Measurements from ENCODE around the gene TNFRSF12A.

Gene TNFRSF12A

DNA sequence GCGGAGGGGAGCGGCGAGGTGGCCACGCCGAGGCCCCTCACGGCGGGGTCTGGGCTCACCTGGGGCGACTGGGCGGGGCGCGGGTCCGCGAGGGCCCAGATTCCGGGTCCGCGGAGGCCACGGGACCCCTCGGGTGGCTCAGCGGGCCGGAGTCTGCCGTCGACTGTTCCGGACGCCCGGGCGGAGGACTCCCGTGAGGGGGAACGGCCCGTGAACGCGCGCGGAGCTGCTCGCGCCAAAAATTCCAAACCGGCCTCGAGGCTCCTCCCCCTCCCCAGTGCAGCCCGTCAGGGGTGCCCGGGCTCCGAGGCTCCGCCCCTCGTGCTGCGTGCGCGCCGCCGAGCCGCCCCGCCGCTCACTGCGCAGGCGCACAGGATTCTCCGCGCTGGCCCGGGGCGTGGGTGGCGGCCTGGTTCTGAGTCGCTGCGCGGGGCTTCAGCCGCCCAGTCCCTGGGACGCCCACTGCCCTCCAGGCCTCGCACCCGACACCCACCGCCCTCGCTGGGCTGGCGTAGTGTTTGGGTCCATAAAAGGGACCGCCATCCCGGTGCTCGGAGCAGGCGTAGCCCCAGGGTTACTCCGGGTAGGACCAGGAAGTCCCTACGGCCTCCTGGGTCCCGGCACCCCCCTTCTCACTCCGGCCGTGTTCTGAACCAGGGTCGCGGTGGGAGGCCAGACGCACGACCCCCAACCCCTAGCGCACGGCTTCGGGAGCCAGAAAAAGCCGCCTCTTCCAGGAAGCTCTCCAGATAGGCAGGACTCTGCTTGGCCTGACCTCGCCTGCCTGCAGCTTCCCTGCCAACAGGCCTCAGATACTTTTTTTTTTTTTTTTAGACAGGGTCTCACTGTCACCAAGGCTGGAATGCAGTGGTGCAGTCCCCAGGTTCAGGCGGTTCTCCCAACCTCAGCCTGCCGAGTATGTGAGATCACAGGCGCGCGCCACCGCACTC, 39.7 kb upstream of the TNFRSF12A start, which contains the start of gene PKMYT1:
TSS of gene PKMYT1 (minus strand) at position 220 of the 950 bp plus-strand sequence. CDS start 789 bp downstream, outside the sequence.
- no peaks in the 10 kb centered on the region for H3K9me3 Mint-ChIP-seq
- peaks cover 24% of the 10 kb centered on the region for H3K36me3 Mint-ChIP-seq (ENCODE audit: low read depth)
- peak within 1 kb of the TSS; percentile 86 for H3K27ac Mint-ChIP-seq
- peak within 1 kb of the TSS; percentile 88 for H3K4me3 Mint-ChIP-seq
- no peaks in the 10 kb centered on the region for H3K27me3 Mint-ChIP-seq
- peaks cover 27% of the 10 kb centered on the region for H3K4me1 Mint-ChIP-seq (ENCODE audit: low read depth)

DNA sequence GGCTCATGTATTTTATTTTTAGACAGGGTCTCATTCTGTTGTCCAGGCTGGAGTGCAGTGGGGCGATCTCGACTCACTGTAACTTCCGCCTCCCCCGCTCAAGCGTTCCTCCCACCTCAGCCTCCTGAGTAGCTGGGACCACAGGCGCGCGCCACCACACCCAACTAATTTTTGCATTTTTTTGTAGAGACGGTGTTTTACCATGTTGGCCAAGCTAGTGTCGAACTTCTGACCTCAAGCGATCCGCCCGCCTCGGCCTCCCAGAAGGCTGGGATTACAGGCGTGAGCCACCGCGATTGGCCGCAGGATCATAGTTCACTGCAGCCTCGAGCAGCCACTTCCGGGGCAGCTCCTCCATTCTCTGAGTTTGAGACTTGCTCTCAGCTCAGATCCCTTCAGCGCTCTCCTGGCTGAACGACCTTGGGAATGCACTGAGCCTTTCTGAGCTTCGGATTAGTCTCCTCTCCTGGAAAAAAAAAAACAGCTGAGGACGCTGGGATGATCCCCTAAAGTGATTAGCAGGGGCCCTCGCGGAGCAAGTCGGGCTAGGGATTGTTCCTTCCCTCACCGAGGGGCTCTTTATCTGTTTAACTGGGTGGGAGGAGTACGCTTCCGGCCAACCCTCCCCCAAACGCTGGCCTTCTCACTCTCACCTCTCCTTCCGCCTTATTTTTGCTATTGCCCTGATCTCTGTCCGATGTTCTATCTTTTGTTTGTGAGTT, 38.8 kb upstream of the TNFRSF12A start:
- Mint-ChIP-seq H3K27me3 (no peaks in the 10 kb centered on the region), H3K27ac (peak overlapping the region; percentile 86), H3K4me1 (ENCODE audit: low read depth) (peaks cover 27% of the 10 kb centered on the region), H3K36me3 (ENCODE audit: low read depth) (peaks cover 19% of the 10 kb centered on the region), H3K9me3 (no peaks in the 10 kb centered on the region), H3K4me3 (peak overlapping the region; percentile 88)

DNA sequence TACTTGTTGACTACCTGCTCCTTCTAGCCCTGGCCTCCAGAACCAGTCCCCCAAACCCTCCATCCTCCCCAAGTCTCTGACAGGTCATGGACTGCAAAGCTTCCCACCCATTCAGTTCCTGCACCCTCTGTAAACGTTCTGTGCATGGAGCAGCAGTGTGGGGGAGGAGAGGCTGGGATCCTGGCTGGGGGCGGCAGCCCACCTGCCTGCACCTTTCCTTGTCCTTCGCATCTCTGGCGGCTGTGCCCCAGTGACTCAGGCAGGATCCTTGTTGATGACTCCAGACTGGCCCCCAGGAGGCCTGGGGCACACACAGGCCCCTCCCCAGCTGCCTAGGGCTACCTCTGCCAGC, 38.3 kb upstream of the TNFRSF12A start:
- Mint-ChIP-seq H3K9me3 (no peaks in the 10 kb centered on the region), H3K36me3 (ENCODE audit: low read depth) (peaks cover 17% of the 10 kb centered on the region), H3K4me1 (ENCODE audit: low read depth) (peaks cover 27% of the 10 kb centered on the region), H3K4me3 (peak overlapping the region; percentile 88), H3K27ac (peak overlapping the region; percentile 79), H3K27me3 (no peaks in the 10 kb centered on the region)

DNA sequence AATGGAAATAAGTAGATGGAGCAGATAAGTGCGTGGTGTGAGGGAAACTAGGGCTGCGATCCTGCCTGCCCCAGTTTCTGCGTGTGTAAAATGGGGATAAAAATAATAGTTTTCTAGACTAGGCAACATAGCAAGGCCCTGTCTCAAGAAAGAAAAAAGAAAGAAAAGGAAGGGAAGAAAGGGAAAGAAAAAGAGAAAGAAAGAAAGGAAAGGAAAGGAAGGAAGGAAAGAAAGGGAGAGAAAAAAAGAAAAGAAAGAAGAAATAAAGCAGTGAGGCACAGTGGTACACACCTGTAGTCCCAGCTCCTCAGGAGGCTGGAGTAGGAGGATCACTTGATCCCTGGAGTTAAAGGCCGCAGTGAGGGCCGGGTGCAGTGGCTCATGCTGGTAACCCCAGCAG, 37.8 kb upstream of the TNFRSF12A start:
- no peak overlapping the region for H3K4me3 Mint-ChIP-seq
- H3K27ac Mint-ChIP-seq = peak overlapping the region; percentile 58
- peaks cover 27% of the 10 kb centered on the region for H3K4me1 Mint-ChIP-seq (ENCODE audit: low read depth)
- peaks cover 12% of the 10 kb centered on the region for H3K36me3 Mint-ChIP-seq (ENCODE audit: low read depth)
- H3K9me3 Mint-ChIP-seq = no peaks in the 10 kb centered on the region
- no peaks in the 10 kb centered on the region for H3K27me3 Mint-ChIP-seq

DNA sequence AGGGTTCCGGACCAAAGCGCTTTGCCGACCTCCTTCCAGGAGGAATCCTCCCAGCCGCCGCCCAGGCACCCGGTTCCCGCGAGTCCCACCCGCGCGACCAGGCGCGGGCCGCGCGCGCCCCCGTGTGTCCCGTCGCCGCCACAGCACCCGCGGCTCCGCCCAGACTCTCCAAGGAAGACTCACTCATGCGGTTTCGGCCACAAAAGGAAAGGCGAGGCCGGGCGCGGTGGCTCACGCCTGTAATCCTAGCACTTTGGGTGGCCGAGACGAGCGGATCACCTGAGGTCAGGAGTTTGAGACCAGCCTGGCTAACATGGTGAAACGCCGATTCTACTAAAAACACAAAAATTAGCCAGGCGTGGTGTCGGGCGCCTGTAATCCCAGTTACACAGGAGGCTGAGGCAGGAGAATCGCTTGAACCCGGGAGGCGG, 36.4 kb upstream of the TNFRSF12A start:
- Mint-ChIP-seq H3K27me3 (no peaks in the 10 kb centered on the region), H3K4me3 (no peak overlapping the region), H3K9me3 (no peaks in the 10 kb centered on the region), H3K36me3 (ENCODE audit: low read depth) (peaks cover 4% of the 10 kb centered on the region), H3K27ac (no peak overlapping the region), H3K4me1 (ENCODE audit: low read depth) (peaks cover 20% of the 10 kb centered on the region)

DNA sequence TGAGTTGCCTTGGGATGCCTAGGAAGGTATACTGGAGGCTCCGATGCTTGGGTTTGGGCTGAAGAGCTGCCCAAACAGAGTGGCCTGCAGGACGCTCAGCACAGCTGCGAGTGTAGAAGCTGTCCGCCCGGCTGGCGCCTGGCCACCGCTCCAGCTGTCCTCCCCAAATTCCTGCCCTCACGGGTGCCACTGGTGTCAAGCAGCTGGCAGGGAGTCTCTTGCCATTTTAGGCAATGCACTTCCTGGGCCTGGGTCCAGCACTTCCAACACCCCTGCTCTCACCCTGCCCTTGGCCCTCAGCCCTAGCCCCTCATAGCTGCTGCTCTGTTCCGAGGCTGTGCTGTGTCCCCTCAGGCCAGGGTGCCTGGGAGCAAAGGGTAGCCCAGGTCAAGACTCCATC, 34.7 kb upstream of the TNFRSF12A start:
- no peaks in the 10 kb centered on the region for H3K27me3 Mint-ChIP-seq
- no peak overlapping the region for H3K27ac Mint-ChIP-seq
- H3K9me3 Mint-ChIP-seq = no peaks in the 10 kb centered on the region
- H3K4me3 Mint-ChIP-seq = no peak overlapping the region
- H3K36me3 Mint-ChIP-seq (ENCODE audit: low read depth) = no peaks in the 10 kb centered on the region
- H3K4me1 Mint-ChIP-seq (ENCODE audit: low read depth) = peaks cover 17% of the 10 kb centered on the region

DNA sequence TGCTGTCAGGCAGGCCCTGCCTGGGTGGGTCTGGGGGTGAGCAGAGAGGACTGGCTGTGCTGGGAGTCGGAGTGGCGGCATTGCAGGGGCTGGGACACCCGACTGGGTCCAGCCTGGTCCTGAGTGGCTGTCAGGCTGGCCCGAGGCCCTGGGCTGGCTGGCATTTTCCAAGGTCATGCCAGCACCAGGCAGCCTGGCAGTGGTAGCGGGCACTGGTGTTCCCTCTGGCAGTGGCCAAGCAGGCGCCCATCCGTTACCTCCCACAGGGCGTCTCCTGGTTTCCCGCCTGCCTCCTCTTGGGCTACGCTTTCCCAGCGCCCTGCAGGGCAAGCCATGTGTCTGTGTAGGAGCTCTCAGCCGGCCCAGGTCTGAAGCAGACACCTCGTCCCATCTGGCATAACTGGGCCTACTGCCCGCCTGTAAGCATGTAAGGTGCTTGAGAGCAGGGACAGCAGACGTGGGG, 34.2 kb upstream of the TNFRSF12A start:
- Mint-ChIP-seq H3K4me1 (ENCODE audit: low read depth) (peaks cover 14% of the 10 kb centered on the region), H3K4me3 (no peak overlapping the region), H3K27me3 (no peaks in the 10 kb centered on the region), H3K36me3 (ENCODE audit: low read depth) (no peaks in the 10 kb centered on the region), H3K9me3 (no peaks in the 10 kb centered on the region), H3K27ac (no peak overlapping the region)

DNA sequence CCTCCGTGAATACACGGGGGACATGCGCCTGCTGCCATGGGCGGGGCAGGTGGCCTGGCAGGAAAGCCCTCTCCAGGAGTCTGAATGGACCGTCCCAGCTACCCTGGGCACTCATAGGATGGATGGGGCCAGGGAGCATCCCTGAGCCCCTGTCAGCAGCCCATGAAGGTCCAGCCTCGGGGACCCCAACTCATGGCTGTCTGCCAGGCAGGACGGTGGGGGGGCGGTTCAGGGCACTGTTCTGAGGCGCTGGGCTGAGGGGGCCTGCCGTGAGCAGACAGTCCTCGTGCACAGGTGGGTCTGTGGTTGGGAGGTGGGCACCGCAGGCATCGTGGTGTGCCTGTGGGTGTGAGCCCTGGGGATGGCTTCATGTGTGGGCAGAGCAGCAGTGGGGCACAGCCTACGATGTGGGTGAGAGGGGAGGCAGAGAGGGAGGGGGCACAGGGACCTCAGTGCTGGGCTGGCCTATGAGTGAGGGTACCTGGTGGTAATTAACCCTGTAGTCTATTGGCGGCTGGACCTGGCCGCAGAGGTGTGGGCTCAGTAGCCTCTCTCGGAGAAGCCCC, 33.5 kb upstream of the TNFRSF12A start:
- Mint-ChIP-seq H3K36me3 (ENCODE audit: low read depth) (no peaks in the 10 kb centered on the region), H3K27me3 (no peaks in the 10 kb centered on the region), H3K4me3 (no peak overlapping the region), H3K4me1 (ENCODE audit: low read depth) (peaks cover 6% of the 10 kb centered on the region), H3K27ac (no peak overlapping the region), H3K9me3 (no peaks in the 10 kb centered on the region)

DNA sequence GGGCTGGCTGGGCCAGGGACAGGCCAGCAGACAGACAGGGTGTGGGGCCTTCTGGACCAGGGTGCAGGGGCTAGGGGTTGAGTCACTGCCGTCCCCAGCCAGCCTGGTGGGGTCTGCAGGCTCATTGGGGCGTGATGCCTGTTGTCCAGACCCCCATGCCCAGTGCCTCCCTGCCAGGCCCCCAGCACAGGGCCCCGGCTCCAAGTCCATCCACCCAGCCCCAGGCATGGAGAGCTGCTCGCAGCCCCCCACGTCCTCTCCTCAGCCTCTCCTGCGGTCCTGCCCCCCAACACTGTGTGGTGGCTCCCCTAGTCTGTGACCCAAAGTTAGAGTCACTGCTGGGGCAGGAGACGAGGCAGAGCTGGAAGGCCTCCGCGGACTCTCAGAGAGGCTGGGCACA, 32.9 kb upstream of the TNFRSF12A start:
- H3K27me3 Mint-ChIP-seq = no peaks in the 10 kb centered on the region
- peaks cover 4% of the 10 kb centered on the region for H3K4me1 Mint-ChIP-seq (ENCODE audit: low read depth)
- H3K36me3 Mint-ChIP-seq (ENCODE audit: low read depth) = no peaks in the 10 kb centered on the region
- H3K27ac Mint-ChIP-seq = no peak overlapping the region
- no peaks in the 10 kb centered on the region for H3K9me3 Mint-ChIP-seq
- no peak overlapping the region for H3K4me3 Mint-ChIP-seq

DNA sequence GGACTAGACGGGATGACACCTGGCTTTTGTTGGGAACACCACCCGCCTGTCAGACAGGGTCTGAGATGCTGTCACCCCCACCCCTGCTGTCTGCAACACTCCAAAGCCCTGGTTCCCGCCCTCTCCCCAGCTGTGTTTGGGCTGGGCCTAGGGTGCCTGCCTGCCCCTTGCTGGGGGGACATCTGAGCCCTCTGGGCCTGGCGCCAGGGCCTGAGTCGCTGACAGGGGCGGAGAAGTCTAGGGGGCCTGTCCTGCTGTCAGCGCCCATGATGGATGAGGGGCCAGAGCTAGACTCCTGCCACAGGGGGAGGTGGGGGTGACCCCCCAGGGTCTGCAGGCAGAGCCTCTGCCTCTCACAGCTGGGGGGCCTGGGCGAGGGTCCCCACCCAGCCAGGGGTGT, 32.3 kb upstream of the TNFRSF12A start:
- H3K27ac Mint-ChIP-seq = no peak overlapping the region
- no peaks in the 10 kb centered on the region for H3K9me3 Mint-ChIP-seq
- peaks cover 4% of the 10 kb centered on the region for H3K4me1 Mint-ChIP-seq (ENCODE audit: low read depth)
- no peak overlapping the region for H3K4me3 Mint-ChIP-seq
- no peaks in the 10 kb centered on the region for H3K36me3 Mint-ChIP-seq (ENCODE audit: low read depth)
- no peaks in the 10 kb centered on the region for H3K27me3 Mint-ChIP-seq

DNA sequence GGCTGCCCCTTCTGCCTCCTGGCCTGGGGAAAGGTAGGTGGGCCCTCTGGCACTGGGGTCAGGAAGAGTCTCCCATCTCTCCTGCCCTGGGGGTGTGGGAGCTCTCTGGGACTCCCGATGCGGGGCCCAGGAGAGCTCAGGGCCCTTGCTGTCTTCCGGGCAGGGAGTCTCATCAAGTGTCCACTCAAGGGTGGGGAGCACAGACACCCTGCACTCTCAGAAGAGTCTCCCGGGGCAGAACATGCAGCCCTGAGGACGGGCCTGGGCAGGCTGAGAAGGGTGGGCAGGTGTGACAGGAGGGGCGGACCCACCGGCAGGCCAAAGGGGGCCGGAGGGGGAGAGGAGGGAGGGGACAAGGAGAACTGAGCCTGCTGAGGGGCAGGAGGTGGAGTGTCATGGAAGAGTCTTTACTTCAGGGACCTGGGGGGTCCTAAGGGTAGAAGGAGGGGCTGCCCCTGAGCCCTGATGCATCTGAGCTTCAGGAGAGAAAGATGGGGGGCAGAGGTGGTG, 31.5 kb upstream of the TNFRSF12A start:
- Mint-ChIP-seq H3K9me3 (no peaks in the 10 kb centered on the region), H3K27ac (no peak overlapping the region), H3K36me3 (ENCODE audit: low read depth) (no peaks in the 10 kb centered on the region), H3K4me1 (ENCODE audit: low read depth) (peaks cover 4% of the 10 kb centered on the region), H3K27me3 (no peaks in the 10 kb centered on the region), H3K4me3 (no peak overlapping the region)

DNA sequence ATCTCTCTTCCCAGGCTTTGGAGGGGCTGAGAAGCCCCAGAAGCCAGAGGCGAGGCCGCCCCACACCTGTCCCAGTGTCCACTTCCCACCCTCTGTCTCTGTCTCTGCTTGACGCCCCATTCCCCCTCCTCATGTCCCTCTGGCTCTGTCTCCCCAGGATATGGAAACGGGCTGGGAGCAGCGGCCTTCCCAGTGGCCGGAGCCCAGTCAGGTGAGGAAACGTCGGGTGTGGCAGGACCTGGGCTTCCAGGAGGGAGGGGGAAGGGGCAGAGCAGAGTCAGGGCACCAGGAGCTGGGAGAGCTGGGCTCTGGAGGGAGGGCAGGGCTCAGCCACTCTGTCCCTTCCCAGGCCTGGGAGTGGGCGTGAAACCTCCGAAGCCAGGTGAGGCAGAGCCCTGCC, 29.3 kb upstream of the TNFRSF12A start:
- no peaks in the 10 kb centered on the region for H3K36me3 Mint-ChIP-seq (ENCODE audit: low read depth)
- no peak overlapping the region for H3K4me3 Mint-ChIP-seq
- H3K4me1 Mint-ChIP-seq (ENCODE audit: low read depth) = no peaks in the 10 kb centered on the region
- H3K27me3 Mint-ChIP-seq = no peaks in the 10 kb centered on the region
- H3K27ac Mint-ChIP-seq = no peak overlapping the region
- H3K9me3 Mint-ChIP-seq = no peaks in the 10 kb centered on the region

DNA sequence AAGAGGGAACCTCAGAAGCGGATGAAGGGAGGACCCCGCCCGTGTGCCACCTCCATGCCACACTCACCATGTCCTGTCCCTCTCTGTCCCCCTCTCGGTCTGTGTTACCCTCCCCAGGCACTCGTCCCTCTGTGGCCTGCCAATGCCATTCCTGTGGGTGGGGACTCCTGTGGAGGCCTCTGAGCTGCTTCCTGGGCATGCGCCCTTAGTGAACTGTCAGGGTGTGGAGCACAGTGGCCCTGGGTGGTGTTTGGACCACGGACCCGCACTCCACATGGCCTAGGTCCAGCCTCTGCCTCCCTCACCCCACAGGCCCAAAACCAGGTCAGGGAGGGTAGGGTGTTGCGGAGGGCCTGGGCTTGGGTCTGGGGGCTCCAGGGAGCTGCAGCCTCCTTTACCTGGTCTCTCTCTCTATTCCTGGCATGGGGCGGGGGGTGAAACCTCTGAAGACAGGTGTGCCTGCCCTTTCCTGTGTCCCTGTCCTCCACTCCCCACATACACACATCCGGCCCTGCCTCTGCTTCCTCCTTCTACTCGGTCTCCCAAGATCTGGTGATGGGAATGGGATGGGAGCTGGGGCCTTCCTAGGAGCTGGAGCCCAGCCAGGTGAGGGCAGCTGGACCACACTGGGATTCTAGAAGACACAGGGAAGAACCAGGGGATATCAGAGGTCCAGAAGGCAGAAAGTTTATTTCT, 28.5 kb upstream of the TNFRSF12A start:
- Mint-ChIP-seq H3K27ac (no peak overlapping the region), H3K4me3 (no peak overlapping the region), H3K36me3 (ENCODE audit: low read depth) (no peaks in the 10 kb centered on the region), H3K9me3 (no peaks in the 10 kb centered on the region), H3K27me3 (no peaks in the 10 kb centered on the region), H3K4me1 (ENCODE audit: low read depth) (no peaks in the 10 kb centered on the region)

DNA sequence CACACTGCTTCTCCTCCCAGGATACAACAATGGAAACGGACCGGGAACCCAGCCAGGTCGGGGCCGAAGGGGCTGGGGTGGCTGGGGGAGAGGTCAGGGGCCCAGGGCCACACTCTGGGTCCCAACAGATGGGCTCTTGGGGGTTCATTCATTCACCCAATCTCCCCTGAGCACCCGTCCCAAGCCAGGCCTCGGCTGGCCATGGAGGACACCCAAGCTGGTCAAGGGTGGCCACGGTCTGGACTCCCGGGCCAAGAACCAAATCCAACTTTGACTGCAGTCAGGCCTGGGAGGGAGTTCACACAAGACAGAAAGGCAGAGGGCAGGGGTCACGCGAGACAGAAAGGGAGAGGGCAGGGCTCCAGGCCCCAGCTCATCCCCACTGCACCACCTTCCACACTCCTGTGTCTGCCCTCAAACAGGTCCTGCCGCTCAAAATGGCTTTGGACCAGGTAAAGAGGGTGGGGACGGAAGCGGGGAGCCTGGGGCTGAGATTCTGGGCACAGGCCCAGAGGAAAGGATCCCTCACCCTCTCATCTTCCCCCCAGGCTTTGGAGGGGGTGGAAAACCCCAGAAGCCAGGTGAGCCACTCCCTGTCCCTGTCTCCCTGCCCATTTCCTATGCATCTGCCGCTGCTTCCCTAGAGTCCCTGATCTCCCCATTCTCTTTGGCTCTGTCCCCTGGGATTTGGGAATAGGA, 27.6 kb upstream of the TNFRSF12A start:
- Mint-ChIP-seq H3K27ac (no peak overlapping the region), H3K27me3 (no peaks in the 10 kb centered on the region), H3K4me1 (ENCODE audit: low read depth) (no peaks in the 10 kb centered on the region), H3K9me3 (no peaks in the 10 kb centered on the region), H3K36me3 (ENCODE audit: low read depth) (no peaks in the 10 kb centered on the region), H3K4me3 (no peak overlapping the region)
